GM23338 (cell line): ENCODE measurements around the gene DTNB. TPM values are rescaled to one million over a fixed set of nuclear protein-coding genes. Genes with fewer than 3 reads are reported as not detected.
A peak's percentile ranks its signal among the peaks of the same experiment; 100 is the strongest.

Experiments
- ATAC-seq: fragments of 200-7000 bp; cut with Tn5 transposase; 3 replicates; pipeline ENCODE4 v1.9.1; 2020
- DNase-seq: peaks from one replicate; pipeline ENCODE4 v3.0.0-alpha.2; 2015; ENCODE audit warnings: low spot score
- H2AFZ ChIP-seq: fragments of 200-600 bp; sonication (generic); 2 replicates; pipeline ENCODE4 v1.8.0; 2016; ENCODE audit warnings: antibody characterized with exemption, mild to moderate bottlenecking, moderate library complexity
- H3F3A ChIP-seq: fragments of 200-600 bp; sonication (generic); replicated peaks from 2 replicates; pipeline ENCODE4 v1.8.0; 2017; ENCODE audit warnings: antibody characterized with exemption, mixed run types, low read depth
- H3K27ac ChIP-seq: fragments of 200-600 bp; sonication (generic); 2 replicates; pipeline ENCODE4 v1.6.1; 2016; ENCODE audit warnings: low read depth
- H3K27me3 ChIP-seq: fragments of 200-600 bp; sonication (generic); 2 replicates; pipeline ENCODE4 v1.8.0; 2016; ENCODE audit warnings: mild to moderate bottlenecking, mixed run types, moderate library complexity; ENCODE audit not compliant: insufficient read depth
- H3K36me3 ChIP-seq: fragments of 200-600 bp; sonication (generic); 2 replicates; pipeline ENCODE4 v1.8.0; 2016; ENCODE audit warnings: mild to moderate bottlenecking; ENCODE audit not compliant: insufficient read depth
- H3K4me1 ChIP-seq: fragments of 200-600 bp; sonication (generic); 2 replicates; pipeline ENCODE4 v1.8.0; 2016; ENCODE audit warnings: mild to moderate bottlenecking, moderate library complexity; ENCODE audit not compliant: insufficient read depth
- H3K4me2 ChIP-seq: fragments of 200-600 bp; sonication (generic); 2 replicates; pipeline ENCODE4 v1.7.1; 2017; ENCODE audit warnings: mixed run types
- H3K4me3 ChIP-seq: fragments of 200-600 bp; sonication (generic); 2 replicates; pipeline ENCODE4 v1.6.1; 2016; ENCODE audit warnings: mixed run types
- H3K79me2 ChIP-seq: fragments of 200-600 bp; sonication (generic); replicated peaks from 2 replicates; pipeline ENCODE4 v1.8.0; 2017; ENCODE audit warnings: mild to moderate bottlenecking; ENCODE audit not compliant: insufficient read depth
- H3K9me2 ChIP-seq: fragments of 200-600 bp; sonication (generic); 2 replicates; pipeline ENCODE4 v1.8.0; 2017; ENCODE audit not compliant: insufficient read depth
- H4K20me1 ChIP-seq: fragments of 200-600 bp; sonication (generic); replicated peaks from 2 replicates; pipeline ENCODE4 v1.8.0; 2017; ENCODE audit warnings: mild to moderate bottlenecking; ENCODE audit not compliant: insufficient read depth
- H3K27ac Mint-ChIP-seq: 2 replicates; pipeline ENCODE4 v1.8.0; 2020; ENCODE audit warnings: inconsistent platforms, mild to moderate bottlenecking, moderate library complexity, mixed read lengths
- H3K27me3 Mint-ChIP-seq: 3 replicates; pipeline ENCODE4 v1.8.0; 2022; ENCODE audit warnings: low read depth, mild to moderate bottlenecking, moderate library complexity, mixed read lengths, inconsistent platforms; ENCODE audit not compliant: insufficient read depth, poor library complexity
- H3K36me3 Mint-ChIP-seq: 3 replicates; pipeline ENCODE4 v1.8.0; 2021; ENCODE audit warnings: low read depth, mild to moderate bottlenecking, inconsistent platforms, moderate library complexity, mixed read lengths
- H3K4me1 Mint-ChIP-seq: 3 replicates; pipeline ENCODE4 v1.8.0; 2020; ENCODE audit warnings: mild to moderate bottlenecking, inconsistent platforms, mixed read lengths
- H3K4me3 Mint-ChIP-seq: 3 replicates; pipeline ENCODE4 v1.8.0; 2021; ENCODE audit warnings: moderate library complexity, mild to moderate bottlenecking, inconsistent platforms, mixed read lengths
- H3K9me3 Mint-ChIP-seq: 3 replicates; pipeline ENCODE4 v1.8.0; 2020; ENCODE audit warnings: moderate library complexity, mild to moderate bottlenecking, inconsistent platforms, mixed read lengths
- CREB1 ChIP-seq: fragments of 250-450 bp; sonication (Bioruptor Pico); IDR thresholded peaks from 2 replicates; pipeline ENCODE4 v1.5.0; 2020; ENCODE audit warnings: low read depth, mild to moderate bottlenecking, moderate library complexity
- EZH2 ChIP-seq: fragments of 200-600 bp; sonication (generic); IDR thresholded peaks from one replicate; pipeline ENCODE4 v1.8.0; 2017; ENCODE audit warnings: antibody characterized with exemption, mild to moderate bottlenecking, low read depth; ENCODE audit not compliant: unreplicated experiment
- EZH2phosphoT487 ChIP-seq: fragments of 200-600 bp; sonication (generic); IDR thresholded peaks from one replicate; pipeline ENCODE4 v1.8.1; 2018; ENCODE audit warnings: antibody characterized with exemption; ENCODE audit not compliant: unreplicated experiment
- JUNB ChIP-seq: IDR thresholded peaks from one replicate; pipeline ENCODE4 v1.6.1; 2016; ENCODE audit warnings: antibody characterized with exemption; ENCODE audit not compliant: unreplicated experiment
- NANOG ChIP-seq: IDR thresholded peaks from 2 replicates; pipeline ENCODE4 v1.6.1; 2016; ENCODE audit warnings: antibody characterized with exemption, borderline replicate concordance
- STAT1 ChIP-seq: IDR thresholded peaks from one replicate; pipeline ENCODE4 v1.6.1; 2016; ENCODE audit warnings: antibody characterized with exemption; ENCODE audit not compliant: unreplicated experiment
- ZNF114 ChIP-seq: fragments of 250-450 bp; sonication (Bioruptor Pico); IDR thresholded peaks from 2 replicates; pipeline ENCODE4 v1.5.0; 2020; ENCODE audit warnings: mild to moderate bottlenecking, moderate library complexity
- ZNF331 ChIP-seq: fragments of 250-450 bp; sonication (Bioruptor Pico); IDR thresholded peaks from 2 replicates; pipeline ENCODE4 v1.5.0; 2020; ENCODE audit warnings: low read depth, mild to moderate bottlenecking, moderate library complexity
- polyA plus RNA-seq: library from polyadenylated mRNA; unstranded; fragments of >200 nt; fragmentation: Nextera tagmentation; extraction: Ambion mirVana; gene quantifications from 2 replicates; pipeline ENCODE4 v1.2.1, GENCODE V29; 2016
- total RNA-seq: library from RNA; depleted of rRNA; stranded (reverse); fragments of >200 nt; shearing (Covaris generic); gene quantifications from 2 replicates; pipeline ENCODE4 v1.2.3, GENCODE V29; 2014
- TF ChIP-seq, protein P1 (sequence below): IDR thresholded peaks from 2 replicates; pipeline ENCODE4 v1.6.1; 2016; ENCODE audit warnings: antibody characterized with exemption
- TF ChIP-seq, protein P2 (sequence below), 2 experiments: fragments of 200-600 bp in 1 of 2; sonication (generic) in 1 of 2; conservative IDR thresholded peaks; 2 replicates each; pipeline versions ENCODE4 v1.5.1 to v1.6.1; 2016 to 2017; ENCODE audit warnings: antibody characterized with exemption in 2 of 2, low read depth in 2 of 2, mild to moderate bottlenecking in 2 of 2, moderate library complexity in 1 of 2
- TF ChIP-seq, protein P3 (sequence below): IDR thresholded peaks from one replicate; pipeline ENCODE4 v1.6.1; 2018; ENCODE audit warnings: antibody characterized with exemption; ENCODE audit not compliant: unreplicated experiment

DTNB gene
- total and polyA plus RNA-seq, 2 experiments from 2014 or later, result 22.1 to 29.4 TPM

DNA sequence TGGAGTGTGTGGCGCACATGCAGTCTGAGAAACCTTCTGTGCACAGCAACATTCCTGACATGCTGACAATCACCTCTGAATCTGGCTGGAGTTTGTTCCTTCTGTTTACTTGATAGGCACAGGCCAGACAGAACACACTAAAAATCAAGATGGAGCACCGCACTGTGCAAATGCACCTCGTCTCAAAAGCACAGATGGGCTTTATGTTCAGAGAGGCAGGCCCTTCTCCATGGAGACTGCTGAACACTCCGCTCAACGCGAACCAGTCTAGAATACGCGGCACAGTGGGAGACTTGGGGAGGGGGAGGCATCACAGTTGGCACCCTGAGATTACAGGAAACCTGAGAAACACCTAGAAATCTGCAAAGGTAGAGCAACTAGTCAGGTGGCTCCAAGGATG is 273.2 kb downstream of the DTNB start:
- no peaks in the 10 kb centered on the region for H3K36me3 Mint-ChIP-seq
- Histone ChIP-seq H3F3A (no peaks in the 10 kb centered on the region), H3K36me3 (no peaks in the 10 kb centered on the region), H3K27me3 (no peaks in the 10 kb centered on the region), H3K27ac (no peak overlapping the region), H3K4me1 (peaks cover 6% of the 10 kb centered on the region), H3K79me2 (no peaks in the 10 kb centered on the region), H3K9me2 (no peaks in the 10 kb centered on the region), H3K4me3 (no peak overlapping the region), H3K4me2 (no peak overlapping the region), H2AFZ (no peak overlapping the region), H4K20me1 (no peaks in the 10 kb centered on the region; the same call in 1 of the 2 replicates)
- DNase-seq (no peak), ATAC-seq (no peak)
- no peaks in the 10 kb centered on the region for H3K9me3 Mint-ChIP-seq
- no peak overlapping the region for H3K27ac Mint-ChIP-seq
- H3K4me1 Mint-ChIP-seq, result peaks cover 5% of the 10 kb centered on the region; the same call in 2 of the 3 replicates
- TF ChIP-seq ZNF114, result no peak
- no peak for TF ChIP-seq STAT1
- TF ChIP-seq EZH2, result no peak
- TF ChIP-seq EZH2phosphoT487, result no peak
- no peak for TF ChIP-seq CREB1 (CRISPR knock-in tag)
- no peak overlapping the region for H3K4me3 Mint-ChIP-seq
- H3K27me3 Mint-ChIP-seq, result peaks cover 5% of the 10 kb centered on the region

DNA sequence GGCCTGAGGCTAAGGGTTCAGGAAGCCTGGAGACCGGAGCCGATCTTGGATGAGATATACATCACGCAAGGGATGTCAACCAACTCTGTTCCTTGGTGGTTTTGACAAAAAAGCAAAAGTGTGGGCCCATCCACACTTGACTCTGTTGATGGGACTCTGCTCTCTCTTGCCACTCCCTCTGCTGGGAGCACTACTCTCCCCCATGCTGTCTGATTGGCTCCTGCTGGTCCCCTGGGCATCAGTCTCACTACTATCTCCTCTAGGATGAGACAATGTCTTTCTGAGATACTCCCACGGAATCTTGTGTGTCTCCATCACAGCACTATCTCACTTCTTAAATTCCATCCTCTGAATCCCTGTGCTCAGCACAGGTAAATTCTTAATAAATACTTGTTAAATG is 274.8 kb downstream of the DTNB start:
- Histone ChIP-seq H4K20me1 (no peaks in the 10 kb centered on the region; the same call in 1 of the 2 replicates), H3K9me2 (no peaks in the 10 kb centered on the region), H3K4me1 (peaks cover 6% of the 10 kb centered on the region), H3K27me3 (no peaks in the 10 kb centered on the region), H3K79me2 (no peaks in the 10 kb centered on the region), H3K27ac (no peak overlapping the region), H3K36me3 (no peaks in the 10 kb centered on the region), H3K4me3 (no peak overlapping the region), H3F3A (no peaks in the 10 kb centered on the region), H3K4me2 (no peak overlapping the region), H2AFZ (no peak overlapping the region)
- DNase-seq (no peak), ATAC-seq (peak; percentile 62)
- no peaks in the 10 kb centered on the region for H3K36me3 Mint-ChIP-seq
- H3K9me3 Mint-ChIP-seq, result no peaks in the 10 kb centered on the region
- peaks cover 5% of the 10 kb centered on the region; the same call in 2 of the 3 replicates for H3K4me1 Mint-ChIP-seq
- H3K27me3 Mint-ChIP-seq, result no peaks in the 10 kb centered on the region
- no peak overlapping the region for H3K4me3 Mint-ChIP-seq
- TF ChIP-seq NANOG (no peak), ZNF114 (no peak), EZH2 (no peak), EZH2phosphoT487 (no peak), CREB1 (CRISPR knock-in tag) (no peak), STAT1 (no peak), JUNB (no peak), ZNF331 (no peak)
- TF ChIP-seq, protein P1, sequence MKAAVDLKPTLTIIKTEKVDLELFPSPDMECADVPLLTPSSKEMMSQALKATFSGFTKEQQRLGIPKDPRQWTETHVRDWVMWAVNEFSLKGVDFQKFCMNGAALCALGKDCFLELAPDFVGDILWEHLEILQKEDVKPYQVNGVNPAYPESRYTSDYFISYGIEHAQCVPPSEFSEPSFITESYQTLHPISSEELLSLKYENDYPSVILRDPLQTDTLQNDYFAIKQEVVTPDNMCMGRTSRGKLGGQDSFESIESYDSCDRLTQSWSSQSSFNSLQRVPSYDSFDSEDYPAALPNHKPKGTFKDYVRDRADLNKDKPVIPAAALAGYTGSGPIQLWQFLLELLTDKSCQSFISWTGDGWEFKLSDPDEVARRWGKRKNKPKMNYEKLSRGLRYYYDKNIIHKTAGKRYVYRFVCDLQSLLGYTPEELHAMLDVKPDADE, result no peak
- TF ChIP-seq, protein P2, sequence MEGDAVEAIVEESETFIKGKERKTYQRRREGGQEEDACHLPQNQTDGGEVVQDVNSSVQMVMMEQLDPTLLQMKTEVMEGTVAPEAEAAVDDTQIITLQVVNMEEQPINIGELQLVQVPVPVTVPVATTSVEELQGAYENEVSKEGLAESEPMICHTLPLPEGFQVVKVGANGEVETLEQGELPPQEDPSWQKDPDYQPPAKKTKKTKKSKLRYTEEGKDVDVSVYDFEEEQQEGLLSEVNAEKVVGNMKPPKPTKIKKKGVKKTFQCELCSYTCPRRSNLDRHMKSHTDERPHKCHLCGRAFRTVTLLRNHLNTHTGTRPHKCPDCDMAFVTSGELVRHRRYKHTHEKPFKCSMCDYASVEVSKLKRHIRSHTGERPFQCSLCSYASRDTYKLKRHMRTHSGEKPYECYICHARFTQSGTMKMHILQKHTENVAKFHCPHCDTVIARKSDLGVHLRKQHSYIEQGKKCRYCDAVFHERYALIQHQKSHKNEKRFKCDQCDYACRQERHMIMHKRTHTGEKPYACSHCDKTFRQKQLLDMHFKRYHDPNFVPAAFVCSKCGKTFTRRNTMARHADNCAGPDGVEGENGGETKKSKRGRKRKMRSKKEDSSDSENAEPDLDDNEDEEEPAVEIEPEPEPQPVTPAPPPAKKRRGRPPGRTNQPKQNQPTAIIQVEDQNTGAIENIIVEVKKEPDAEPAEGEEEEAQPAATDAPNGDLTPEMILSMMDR (conservative IDR thresholded peaks at IDR 0.05; ENCODE audit: low read depth in 2 of 2), result no peak
- TF ChIP-seq, protein P3, sequence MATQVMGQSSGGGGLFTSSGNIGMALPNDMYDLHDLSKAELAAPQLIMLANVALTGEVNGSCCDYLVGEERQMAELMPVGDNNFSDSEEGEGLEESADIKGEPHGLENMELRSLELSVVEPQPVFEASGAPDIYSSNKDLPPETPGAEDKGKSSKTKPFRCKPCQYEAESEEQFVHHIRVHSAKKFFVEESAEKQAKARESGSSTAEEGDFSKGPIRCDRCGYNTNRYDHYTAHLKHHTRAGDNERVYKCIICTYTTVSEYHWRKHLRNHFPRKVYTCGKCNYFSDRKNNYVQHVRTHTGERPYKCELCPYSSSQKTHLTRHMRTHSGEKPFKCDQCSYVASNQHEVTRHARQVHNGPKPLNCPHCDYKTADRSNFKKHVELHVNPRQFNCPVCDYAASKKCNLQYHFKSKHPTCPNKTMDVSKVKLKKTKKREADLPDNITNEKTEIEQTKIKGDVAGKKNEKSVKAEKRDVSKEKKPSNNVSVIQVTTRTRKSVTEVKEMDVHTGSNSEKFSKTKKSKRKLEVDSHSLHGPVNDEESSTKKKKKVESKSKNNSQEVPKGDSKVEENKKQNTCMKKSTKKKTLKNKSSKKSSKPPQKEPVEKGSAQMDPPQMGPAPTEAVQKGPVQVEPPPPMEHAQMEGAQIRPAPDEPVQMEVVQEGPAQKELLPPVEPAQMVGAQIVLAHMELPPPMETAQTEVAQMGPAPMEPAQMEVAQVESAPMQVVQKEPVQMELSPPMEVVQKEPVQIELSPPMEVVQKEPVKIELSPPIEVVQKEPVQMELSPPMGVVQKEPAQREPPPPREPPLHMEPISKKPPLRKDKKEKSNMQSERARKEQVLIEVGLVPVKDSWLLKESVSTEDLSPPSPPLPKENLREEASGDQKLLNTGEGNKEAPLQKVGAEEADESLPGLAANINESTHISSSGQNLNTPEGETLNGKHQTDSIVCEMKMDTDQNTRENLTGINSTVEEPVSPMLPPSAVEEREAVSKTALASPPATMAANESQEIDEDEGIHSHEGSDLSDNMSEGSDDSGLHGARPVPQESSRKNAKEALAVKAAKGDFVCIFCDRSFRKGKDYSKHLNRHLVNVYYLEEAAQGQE, result no peak
- H3K27ac Mint-ChIP-seq, result no peak overlapping the region
